Liver (tissue), 9 donors: ENCODE measurements around the gene PLPPR2. TPM values are rescaled to one million over a fixed set of nuclear protein-coding genes. Genes with fewer than 3 reads are reported as not detected.

Source experiments
- DNase-seq: peaks from one replicate; pipeline ENCODE4 v3.0.0-alpha.2; 2017; ENCODE audit warnings: low spot score
- H3K27ac ChIP-seq, 2 donors: one replicate each; pipeline ENCODE4 v1.7.0; 2013; ENCODE audit warnings: inconsistent platforms in 2 of 2, low read length in 2 of 2, control low read depth in 1 of 2, low read depth in 1 of 2, mild to moderate bottlenecking in 1 of 2
- H3K27me3 ChIP-seq, 4 donors: one replicate each; pipeline versions ENCODE4 v1.6.1 to v1.7.0; 2013; ENCODE audit warnings: low read length in 3 of 4, inconsistent platforms in 1 of 4, mild to moderate bottlenecking in 1 of 4, moderate library complexity in 1 of 4; ENCODE audit not compliant: control insufficient read depth in 4 of 4, insufficient read depth in 4 of 4
- H3K36me3 ChIP-seq, 4 donors: one replicate each; pipeline versions ENCODE4 v1.6.1 to v1.7.0; 2013; ENCODE audit warnings: low read length in 3 of 4, mild to moderate bottlenecking in 3 of 4, low read depth in 1 of 4, moderate library complexity in 1 of 4; ENCODE audit not compliant: control insufficient read depth in 4 of 4, insufficient read depth in 3 of 4
- H3K4me1 ChIP-seq, 4 donors: one replicate each; pipeline versions ENCODE4 v1.6.1 to v1.7.0; 2013; ENCODE audit warnings: low read length in 3 of 4, mild to moderate bottlenecking in 3 of 4, moderate library complexity in 1 of 4; ENCODE audit not compliant: control insufficient read depth in 4 of 4, insufficient read depth in 4 of 4
- H3K4me3 ChIP-seq, 3 donors: one replicate each; pipeline versions ENCODE4 v1.6.1 to v1.7.0; 2013; ENCODE audit warnings: low read length in 3 of 3, control low read depth in 1 of 3, low read depth in 1 of 3, mild to moderate bottlenecking in 1 of 3
- H3K9ac ChIP-seq, 2 donors: one replicate each; pipeline ENCODE4 v1.7.0; 2013; ENCODE audit warnings: low read length in 2 of 2, mild to moderate bottlenecking in 2 of 2, moderate library complexity in 2 of 2, control low read depth in 1 of 2, low read depth in 1 of 2
- H3K9me3 ChIP-seq, 4 donors: one replicate each; pipeline versions ENCODE4 v1.6.1 to v1.7.0; 2013; ENCODE audit warnings: low read length in 3 of 4; ENCODE audit not compliant: control insufficient read depth in 4 of 4
- EGR1 ChIP-seq, 2 donors: IDR thresholded peaks; 2 replicates each; pipeline ENCODE4 v1.6.1; 2016 to 2018; ENCODE audit warnings: antibody characterized with exemption in 2 of 2, low read depth in 2 of 2
- FOXA1 ChIP-seq: IDR thresholded peaks from 2 replicates; pipeline ENCODE4 v1.6.1; 2016; ENCODE audit warnings: antibody characterized with exemption
- FOXA2 ChIP-seq: IDR thresholded peaks from 2 replicates; pipeline ENCODE4 v1.6.1; 2016; ENCODE audit warnings: antibody characterized with exemption
- GABPA ChIP-seq, 2 donors: IDR thresholded peaks in 1 of 2; conservative IDR thresholded peaks in 1 of 2; 2 replicates each; pipeline ENCODE4 v1.6.1; 2016; ENCODE audit warnings: antibody characterized with exemption in 2 of 2, mild to moderate bottlenecking in 1 of 2, moderate library complexity in 1 of 2
- HNF4A ChIP-seq, 2 donors: conservative IDR thresholded peaks; 2 replicates each; pipeline ENCODE4 v1.6.1; 2016; ENCODE audit warnings: antibody characterized with exemption in 2 of 2, mild to moderate bottlenecking in 2 of 2
- HNF4G ChIP-seq: IDR thresholded peaks from 2 replicates; pipeline ENCODE4 v1.6.1; 2016; ENCODE audit warnings: antibody characterized with exemption
- JUND ChIP-seq, 2 donors: IDR thresholded peaks; 2 replicates each; pipeline ENCODE4 v1.6.1; 2016; ENCODE audit warnings: antibody characterized with exemption in 2 of 2
- NR2F2 ChIP-seq: IDR thresholded peaks from 2 replicates; pipeline ENCODE4 v1.6.1; 2016; ENCODE audit warnings: antibody characterized with exemption
- RAD21 ChIP-seq, 2 donors: IDR thresholded peaks; 2 replicates each; pipeline ENCODE4 v1.6.1; 2016; ENCODE audit warnings: antibody characterized with exemption in 2 of 2, mild to moderate bottlenecking in 2 of 2
- RXRA ChIP-seq, 2 donors: IDR thresholded peaks; 2 replicates each; pipeline ENCODE4 v1.6.1; 2017 to 2018; ENCODE audit warnings: antibody characterized with exemption in 2 of 2, mild to moderate bottlenecking in 1 of 2
- SP1 ChIP-seq: IDR thresholded peaks from 2 replicates; pipeline ENCODE4 v1.6.1; 2018; ENCODE audit warnings: antibody characterized with exemption, mild to moderate bottlenecking
- TAF1 ChIP-seq: conservative IDR thresholded peaks from 2 replicates; pipeline ENCODE4 v1.6.1; 2016; ENCODE audit warnings: antibody characterized with exemption, mild to moderate bottlenecking
- YY1 ChIP-seq: IDR thresholded peaks from 2 replicates; pipeline ENCODE4 v1.6.1; 2016; ENCODE audit warnings: antibody characterized with exemption, mild to moderate bottlenecking
- ZBTB33 ChIP-seq: IDR thresholded peaks from 2 replicates; pipeline ENCODE4 v1.6.1; 2016; ENCODE audit warnings: antibody characterized with exemption
- WGBS: extraction: QIAGEN DNeasy Blood & Tissue Kit; methylation state at CpG from one replicate; pipeline ENCODE4 v1.1.7; 2013; 5-methylcytosine and 5-hydroxymethylcytosine counted together
- polyA plus RNA-seq, 2 donors: library from polyadenylated mRNA; stranded (reverse) in 1 of 2; unstranded in 1 of 2; fragments of 200-250 nt in 1 of 2; fragments of >200 nt in 1 of 2; fragmentation: Nextera tagmentation in 1 of 2; extraction: Ambion mirVana in 1 of 2; gene quantifications; one replicate each; pipeline versions ENCODE4 v1.2.1 to v1.2.3, GENCODE V29; 2013 to 2015
- total RNA-seq, 2 donors: library from RNA; depleted of rRNA; stranded (reverse); fragments of >200 nt; gene quantifications; one replicate each; pipeline ENCODE4 v1.2.3, GENCODE V29; 2014
- TF ChIP-seq, protein P1 (sequence below): IDR thresholded peaks from 2 replicates; pipeline ENCODE4 v1.6.1; 2016; ENCODE audit warnings: antibody characterized with exemption
- TF ChIP-seq, protein P2 (sequence below): IDR thresholded peaks from 2 replicates; pipeline ENCODE4 v1.6.1; 2016; ENCODE audit warnings: antibody characterized with exemption
- TF ChIP-seq, protein P3 (sequence below): fragments of 150-350 bp; IDR thresholded peaks from 2 replicates; pipeline ENCODE4 v1.5.1; 2017; ENCODE audit warnings: improper control_type of control experiment, low read depth, low read length; ENCODE audit not compliant: missing input control
- TF ChIP-seq, protein P4 (sequence below): IDR thresholded peaks from 2 replicates; pipeline ENCODE4 v1.6.1; 2016; ENCODE audit warnings: antibody characterized with exemption, mild to moderate bottlenecking
- donor health status: healthy.
- donor health status: healthy.
- donor health status: healthy.
- donor health status: healthy.
- donor health status: healthy.

PLPPR2 gene
- total and polyA plus RNA-seq, 4 donors: 1.3 to 12.6 (median 7.3) TPM

DNA sequence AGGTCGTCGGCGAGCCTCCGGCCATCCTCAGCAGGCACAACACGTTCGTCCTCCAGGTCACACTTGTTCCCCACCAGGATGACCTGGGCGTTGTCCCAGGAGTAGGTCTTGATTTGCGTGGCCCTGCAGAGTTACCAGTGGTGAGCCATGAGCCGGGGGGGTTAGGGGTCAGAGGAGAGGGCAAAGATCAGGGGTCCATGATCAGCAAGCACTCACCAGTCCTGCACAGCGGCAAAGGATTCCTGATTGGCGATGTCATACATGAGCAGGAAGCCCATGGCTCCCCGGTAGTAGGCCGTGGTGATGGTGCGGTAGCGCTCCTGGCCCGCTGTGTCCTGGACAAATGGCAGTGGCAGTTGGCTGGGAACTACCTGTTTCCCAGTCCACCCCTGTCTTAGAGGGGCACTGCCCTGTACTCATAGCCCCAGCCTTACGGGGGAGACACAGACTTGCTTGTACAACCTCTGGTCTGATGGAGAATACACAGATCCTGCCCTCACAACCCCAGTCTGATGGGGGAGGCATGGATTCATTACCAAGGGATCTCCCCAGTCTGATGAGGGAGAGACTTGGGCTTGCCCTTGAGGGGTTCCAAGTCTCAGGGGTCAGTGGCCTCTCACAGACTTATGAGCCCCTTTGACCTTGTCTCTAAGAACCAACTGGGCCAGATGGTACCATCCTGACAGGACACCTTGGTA lies 19.6 kb upstream of the PLPPR2 start:
- 95% methylated on average over 17 of the region's 17 CpGs for WGBS
- H3K9ac ChIP-seq: no peak overlapping the region
- no peaks in the 10 kb centered on the region for H3K27me3 ChIP-seq
- H3K4me3 ChIP-seq: no peak overlapping the region
- H3K36me3 ChIP-seq: peaks cover 2 to 9% (median 5%) of the 10 kb centered on the region in 4 donors
- H3K4me1 ChIP-seq: peaks cover 0 to 5% (median 3%) of the 10 kb centered on the region in 4 donors
- TF ChIP-seq RAD21 (IDR thresholded peaks at IDR 0.05): no peak
- TF ChIP-seq HNF4A (conservative IDR thresholded peaks at IDR 0.05): no peak
- TF ChIP-seq SP1: no peak
- TF ChIP-seq FOXA1: no peak
- TF ChIP-seq, protein P1, sequence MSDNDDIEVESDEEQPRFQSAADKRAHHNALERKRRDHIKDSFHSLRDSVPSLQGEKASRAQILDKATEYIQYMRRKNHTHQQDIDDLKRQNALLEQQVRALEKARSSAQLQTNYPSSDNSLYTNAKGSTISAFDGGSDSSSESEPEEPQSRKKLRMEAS: no peak
- TF ChIP-seq, protein P2, sequence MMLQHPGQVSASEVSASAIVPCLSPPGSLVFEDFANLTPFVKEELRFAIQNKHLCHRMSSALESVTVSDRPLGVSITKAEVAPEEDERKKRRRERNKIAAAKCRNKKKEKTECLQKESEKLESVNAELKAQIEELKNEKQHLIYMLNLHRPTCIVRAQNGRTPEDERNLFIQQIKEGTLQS: no peak
- TF ChIP-seq GABPA (IDR thresholded peaks at IDR 0.05 in 1 of 2, conservative IDR thresholded peaks at IDR 0.05 in 1 of 2): no peak
- TF ChIP-seq ZBTB33: no peak
- TF ChIP-seq RXRA (IDR thresholded peaks at IDR 0.05): no peak
- TF ChIP-seq TAF1: no peak
- TF ChIP-seq, protein P3, sequence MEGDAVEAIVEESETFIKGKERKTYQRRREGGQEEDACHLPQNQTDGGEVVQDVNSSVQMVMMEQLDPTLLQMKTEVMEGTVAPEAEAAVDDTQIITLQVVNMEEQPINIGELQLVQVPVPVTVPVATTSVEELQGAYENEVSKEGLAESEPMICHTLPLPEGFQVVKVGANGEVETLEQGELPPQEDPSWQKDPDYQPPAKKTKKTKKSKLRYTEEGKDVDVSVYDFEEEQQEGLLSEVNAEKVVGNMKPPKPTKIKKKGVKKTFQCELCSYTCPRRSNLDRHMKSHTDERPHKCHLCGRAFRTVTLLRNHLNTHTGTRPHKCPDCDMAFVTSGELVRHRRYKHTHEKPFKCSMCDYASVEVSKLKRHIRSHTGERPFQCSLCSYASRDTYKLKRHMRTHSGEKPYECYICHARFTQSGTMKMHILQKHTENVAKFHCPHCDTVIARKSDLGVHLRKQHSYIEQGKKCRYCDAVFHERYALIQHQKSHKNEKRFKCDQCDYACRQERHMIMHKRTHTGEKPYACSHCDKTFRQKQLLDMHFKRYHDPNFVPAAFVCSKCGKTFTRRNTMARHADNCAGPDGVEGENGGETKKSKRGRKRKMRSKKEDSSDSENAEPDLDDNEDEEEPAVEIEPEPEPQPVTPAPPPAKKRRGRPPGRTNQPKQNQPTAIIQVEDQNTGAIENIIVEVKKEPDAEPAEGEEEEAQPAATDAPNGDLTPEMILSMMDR: no peak
- no peak for TF ChIP-seq YY1
- no peak for TF ChIP-seq FOXA2
- no peak for TF ChIP-seq EGR1 (IDR thresholded peaks at IDR 0.05; ENCODE audit: low read depth in 2 of 2)
- no peak for TF ChIP-seq HNF4G
- no peak for TF ChIP-seq JUND (IDR thresholded peaks at IDR 0.05)
- TF ChIP-seq, protein P4, sequence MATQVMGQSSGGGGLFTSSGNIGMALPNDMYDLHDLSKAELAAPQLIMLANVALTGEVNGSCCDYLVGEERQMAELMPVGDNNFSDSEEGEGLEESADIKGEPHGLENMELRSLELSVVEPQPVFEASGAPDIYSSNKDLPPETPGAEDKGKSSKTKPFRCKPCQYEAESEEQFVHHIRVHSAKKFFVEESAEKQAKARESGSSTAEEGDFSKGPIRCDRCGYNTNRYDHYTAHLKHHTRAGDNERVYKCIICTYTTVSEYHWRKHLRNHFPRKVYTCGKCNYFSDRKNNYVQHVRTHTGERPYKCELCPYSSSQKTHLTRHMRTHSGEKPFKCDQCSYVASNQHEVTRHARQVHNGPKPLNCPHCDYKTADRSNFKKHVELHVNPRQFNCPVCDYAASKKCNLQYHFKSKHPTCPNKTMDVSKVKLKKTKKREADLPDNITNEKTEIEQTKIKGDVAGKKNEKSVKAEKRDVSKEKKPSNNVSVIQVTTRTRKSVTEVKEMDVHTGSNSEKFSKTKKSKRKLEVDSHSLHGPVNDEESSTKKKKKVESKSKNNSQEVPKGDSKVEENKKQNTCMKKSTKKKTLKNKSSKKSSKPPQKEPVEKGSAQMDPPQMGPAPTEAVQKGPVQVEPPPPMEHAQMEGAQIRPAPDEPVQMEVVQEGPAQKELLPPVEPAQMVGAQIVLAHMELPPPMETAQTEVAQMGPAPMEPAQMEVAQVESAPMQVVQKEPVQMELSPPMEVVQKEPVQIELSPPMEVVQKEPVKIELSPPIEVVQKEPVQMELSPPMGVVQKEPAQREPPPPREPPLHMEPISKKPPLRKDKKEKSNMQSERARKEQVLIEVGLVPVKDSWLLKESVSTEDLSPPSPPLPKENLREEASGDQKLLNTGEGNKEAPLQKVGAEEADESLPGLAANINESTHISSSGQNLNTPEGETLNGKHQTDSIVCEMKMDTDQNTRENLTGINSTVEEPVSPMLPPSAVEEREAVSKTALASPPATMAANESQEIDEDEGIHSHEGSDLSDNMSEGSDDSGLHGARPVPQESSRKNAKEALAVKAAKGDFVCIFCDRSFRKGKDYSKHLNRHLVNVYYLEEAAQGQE: no peak
- no peak for TF ChIP-seq NR2F2
- no peak for DNase-seq
- no peaks in the 10 kb centered on the region for H3K9me3 ChIP-seq
- H3K27ac ChIP-seq: no peak overlapping the region
